ENCODE measurements around the gene ARHGEF4. TPM values are rescaled to one million over a fixed set of nuclear protein-coding genes. Genes with fewer than 3 reads are reported as not detected.

Gene ARHGEF4
- total RNA-seq, 1 experiment from 2014 or later, result 26.6 TPM

DNA sequence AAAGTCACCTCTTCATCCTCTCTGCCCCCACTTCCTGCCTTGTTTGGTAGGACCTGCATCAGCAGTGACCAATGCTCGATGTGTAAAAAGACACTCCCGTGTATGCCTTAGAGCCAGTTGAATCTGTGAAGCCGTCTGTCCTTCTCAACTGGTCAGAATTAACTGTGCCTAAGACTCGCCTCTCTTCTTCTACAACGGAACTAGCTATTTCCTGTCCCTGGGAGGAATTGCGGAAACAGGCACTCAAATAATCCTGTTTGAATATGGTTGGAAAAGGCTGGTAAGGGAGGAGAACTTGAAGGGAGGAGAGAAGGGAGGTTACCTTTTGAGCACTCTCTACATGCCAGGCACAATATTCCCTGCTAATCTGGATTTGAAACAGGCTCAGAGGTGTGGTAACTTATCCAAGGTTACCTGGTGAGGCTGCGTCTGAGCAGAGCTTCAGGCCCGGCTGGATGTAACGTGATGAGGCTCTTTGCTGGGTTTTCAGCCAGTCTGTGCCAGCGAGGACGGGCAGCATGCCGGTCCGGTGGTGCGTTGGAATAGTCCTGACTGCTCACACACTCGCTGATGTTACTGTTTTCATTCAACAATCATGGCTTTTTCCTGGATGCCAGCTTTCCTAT, 129.5 kb downstream of the ARHGEF4 start:
- Histone ChIP-seq H3K79me2 (ENCODE audit: insufficient read depth, low read length) (no peaks in the 10 kb centered on the region), H4K20me1 (ENCODE audit: insufficient read depth) (no peaks in the 10 kb centered on the region), H3K36me3 (ENCODE audit: control insufficient read depth in 1 of 2, insufficient read depth in 2 of 2, low read length in 2 of 2) (no peaks in the 10 kb centered on the region), H2AFZ (ENCODE audit: low read depth, low read length, poor library complexity, severe bottlenecking) (no peak overlapping the region), H3K9me3 (ENCODE audit: control insufficient read depth in 1 of 2, insufficient read depth in 1 of 2, low read depth in 1 of 2, low read length in 2 of 2) (no peaks in the 10 kb centered on the region), H3K9ac (ENCODE audit: low read length) (no peak overlapping the region), H3K4me2 (ENCODE audit: low read length) (no peak overlapping the region), H3K4me3 (replicated peaks in 1 of 2; ENCODE audit: low read depth in 1 of 2, low read length in 2 of 2) (no peak overlapping the region), H3K27me3 (ENCODE audit: insufficient read depth, low read length) (no peaks in the 10 kb centered on the region), H3K4me1 (ENCODE audit: control insufficient read depth in 1 of 2, insufficient read depth in 2 of 2, low read length in 2 of 2) (no peaks in the 10 kb centered on the region), H3K27ac (ENCODE audit: low read depth, low read length) (no peak overlapping the region), H3K9me2 (ENCODE audit: insufficient read depth) (no peaks in the 10 kb centered on the region)
- CTCF ChIA-PET, result no interaction called here
- intact Hi-C loops (cut with micrococcal nuclease), result no loop called here
- ATAC-seq (no peak), DNase-seq (ENCODE audit: low read depth, low spot score) (no peak)
- no peak for TF ChIP-seq YY1 (IDR thresholded peaks at IDR 0.05; ENCODE audit: extremely low read depth, insufficient replicate concordance, low read depth, low read length)
- TF ChIP-seq ZFX (IDR thresholded peaks at IDR 0.05), result no peak
- TF ChIP-seq EGR1 (IDR thresholded peaks at IDR 0.05; ENCODE audit: low read depth), result no peak
- no peak for TF ChIP-seq TCF7L2 (IDR thresholded peaks at IDR 0.05; ENCODE audit: borderline replicate concordance, extremely low read depth, insufficient read depth, insufficient read length)
- TF ChIP-seq ATF3 (IDR thresholded peaks at IDR 0.05), result no peak
- TF ChIP-seq CBX3 (IDR thresholded peaks at IDR 0.05; ENCODE audit: low read depth), result no peak
- no peak for TF ChIP-seq CEBPB (IDR thresholded peaks at IDR 0.05; ENCODE audit: low read depth)
- TF ChIP-seq SRF (IDR thresholded peaks at IDR 0.05; ENCODE audit: low read depth), result no peak
- TF ChIP-seq ELF1 (IDR thresholded peaks at IDR 0.05; ENCODE audit: borderline replicate concordance, low read depth), result no peak
- no peak for TF ChIP-seq RAD21 (IDR thresholded peaks at IDR 0.05; ENCODE audit: low read depth)
- no peak for TF ChIP-seq POLR2AphosphoS5 (IDR thresholded peaks at IDR 0.05; ENCODE audit: low read depth, low read length)
- no peak for TF ChIP-seq POLR2A (IDR thresholded peaks at IDR 0.05; ENCODE audit: borderline replicate concordance, extremely low read depth, insufficient read depth, insufficient read length)
- TF ChIP-seq, protein P1, sequence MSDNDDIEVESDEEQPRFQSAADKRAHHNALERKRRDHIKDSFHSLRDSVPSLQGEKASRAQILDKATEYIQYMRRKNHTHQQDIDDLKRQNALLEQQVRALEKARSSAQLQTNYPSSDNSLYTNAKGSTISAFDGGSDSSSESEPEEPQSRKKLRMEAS (IDR thresholded peaks at IDR 0.05), result no peak
- TF ChIP-seq JUND (IDR thresholded peaks at IDR 0.05), result no peak
- TF ChIP-seq SIN3A (IDR thresholded peaks at IDR 0.05; ENCODE audit: low read depth), result no peak
- TF ChIP-seq FOSL1 (IDR thresholded peaks at IDR 0.05; ENCODE audit: low read depth), result no peak
- TF ChIP-seq ZNF274 (IDR thresholded peaks at IDR 0.05; ENCODE audit: low read depth, low read length), result no peak
- TF ChIP-seq, protein P2, sequence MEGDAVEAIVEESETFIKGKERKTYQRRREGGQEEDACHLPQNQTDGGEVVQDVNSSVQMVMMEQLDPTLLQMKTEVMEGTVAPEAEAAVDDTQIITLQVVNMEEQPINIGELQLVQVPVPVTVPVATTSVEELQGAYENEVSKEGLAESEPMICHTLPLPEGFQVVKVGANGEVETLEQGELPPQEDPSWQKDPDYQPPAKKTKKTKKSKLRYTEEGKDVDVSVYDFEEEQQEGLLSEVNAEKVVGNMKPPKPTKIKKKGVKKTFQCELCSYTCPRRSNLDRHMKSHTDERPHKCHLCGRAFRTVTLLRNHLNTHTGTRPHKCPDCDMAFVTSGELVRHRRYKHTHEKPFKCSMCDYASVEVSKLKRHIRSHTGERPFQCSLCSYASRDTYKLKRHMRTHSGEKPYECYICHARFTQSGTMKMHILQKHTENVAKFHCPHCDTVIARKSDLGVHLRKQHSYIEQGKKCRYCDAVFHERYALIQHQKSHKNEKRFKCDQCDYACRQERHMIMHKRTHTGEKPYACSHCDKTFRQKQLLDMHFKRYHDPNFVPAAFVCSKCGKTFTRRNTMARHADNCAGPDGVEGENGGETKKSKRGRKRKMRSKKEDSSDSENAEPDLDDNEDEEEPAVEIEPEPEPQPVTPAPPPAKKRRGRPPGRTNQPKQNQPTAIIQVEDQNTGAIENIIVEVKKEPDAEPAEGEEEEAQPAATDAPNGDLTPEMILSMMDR (IDR thresholded peaks at IDR 0.05 in 2 of 3, conservative IDR thresholded peaks at IDR 0.05 in 1 of 3; ENCODE audit: borderline replicate concordance in 1 of 3, insufficient read depth in 1 of 3, low read depth in 2 of 3, low read length in 2 of 3), result no peak
- TF ChIP-seq, protein P3, sequence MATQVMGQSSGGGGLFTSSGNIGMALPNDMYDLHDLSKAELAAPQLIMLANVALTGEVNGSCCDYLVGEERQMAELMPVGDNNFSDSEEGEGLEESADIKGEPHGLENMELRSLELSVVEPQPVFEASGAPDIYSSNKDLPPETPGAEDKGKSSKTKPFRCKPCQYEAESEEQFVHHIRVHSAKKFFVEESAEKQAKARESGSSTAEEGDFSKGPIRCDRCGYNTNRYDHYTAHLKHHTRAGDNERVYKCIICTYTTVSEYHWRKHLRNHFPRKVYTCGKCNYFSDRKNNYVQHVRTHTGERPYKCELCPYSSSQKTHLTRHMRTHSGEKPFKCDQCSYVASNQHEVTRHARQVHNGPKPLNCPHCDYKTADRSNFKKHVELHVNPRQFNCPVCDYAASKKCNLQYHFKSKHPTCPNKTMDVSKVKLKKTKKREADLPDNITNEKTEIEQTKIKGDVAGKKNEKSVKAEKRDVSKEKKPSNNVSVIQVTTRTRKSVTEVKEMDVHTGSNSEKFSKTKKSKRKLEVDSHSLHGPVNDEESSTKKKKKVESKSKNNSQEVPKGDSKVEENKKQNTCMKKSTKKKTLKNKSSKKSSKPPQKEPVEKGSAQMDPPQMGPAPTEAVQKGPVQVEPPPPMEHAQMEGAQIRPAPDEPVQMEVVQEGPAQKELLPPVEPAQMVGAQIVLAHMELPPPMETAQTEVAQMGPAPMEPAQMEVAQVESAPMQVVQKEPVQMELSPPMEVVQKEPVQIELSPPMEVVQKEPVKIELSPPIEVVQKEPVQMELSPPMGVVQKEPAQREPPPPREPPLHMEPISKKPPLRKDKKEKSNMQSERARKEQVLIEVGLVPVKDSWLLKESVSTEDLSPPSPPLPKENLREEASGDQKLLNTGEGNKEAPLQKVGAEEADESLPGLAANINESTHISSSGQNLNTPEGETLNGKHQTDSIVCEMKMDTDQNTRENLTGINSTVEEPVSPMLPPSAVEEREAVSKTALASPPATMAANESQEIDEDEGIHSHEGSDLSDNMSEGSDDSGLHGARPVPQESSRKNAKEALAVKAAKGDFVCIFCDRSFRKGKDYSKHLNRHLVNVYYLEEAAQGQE (IDR thresholded peaks at IDR 0.05; ENCODE audit: low read depth), result no peak
- RAD21 ChIA-PET (ENCODE audit: low non-redundant PET in 1 of 2, low total read pairs in 2 of 2, uncharacterized antibody in 2 of 2, unreplicated experiment in 2 of 2), result no interaction called here
- POLR2A ChIA-PET, result no interaction called here
- no TSS peak for BruUV-seq (replicated peaks)

Measured in HCT116 (cell line).